Measurements from ENCODE around the gene CCNY.

DNA sequence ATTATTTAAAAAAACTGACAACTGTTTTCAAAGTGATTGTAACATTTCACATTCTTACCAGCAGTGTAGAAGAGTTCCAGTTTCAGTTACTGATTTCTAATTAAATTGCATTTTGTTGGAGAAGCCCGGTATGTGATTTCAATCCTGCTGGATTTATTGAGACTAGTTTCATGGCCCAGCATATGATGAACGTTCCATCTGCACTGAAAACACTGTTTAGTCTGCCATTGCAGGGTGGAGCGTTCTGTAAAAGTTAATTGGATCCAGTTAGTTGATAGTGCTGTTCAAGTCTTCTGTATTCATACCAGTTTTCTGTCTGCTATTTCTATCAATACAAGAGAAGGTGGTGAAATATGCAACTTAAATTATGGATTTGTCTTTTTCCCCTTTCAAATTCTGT lies 37.3 kb upstream of the CCNY start:
- TF ChIP-seq, protein P1, sequence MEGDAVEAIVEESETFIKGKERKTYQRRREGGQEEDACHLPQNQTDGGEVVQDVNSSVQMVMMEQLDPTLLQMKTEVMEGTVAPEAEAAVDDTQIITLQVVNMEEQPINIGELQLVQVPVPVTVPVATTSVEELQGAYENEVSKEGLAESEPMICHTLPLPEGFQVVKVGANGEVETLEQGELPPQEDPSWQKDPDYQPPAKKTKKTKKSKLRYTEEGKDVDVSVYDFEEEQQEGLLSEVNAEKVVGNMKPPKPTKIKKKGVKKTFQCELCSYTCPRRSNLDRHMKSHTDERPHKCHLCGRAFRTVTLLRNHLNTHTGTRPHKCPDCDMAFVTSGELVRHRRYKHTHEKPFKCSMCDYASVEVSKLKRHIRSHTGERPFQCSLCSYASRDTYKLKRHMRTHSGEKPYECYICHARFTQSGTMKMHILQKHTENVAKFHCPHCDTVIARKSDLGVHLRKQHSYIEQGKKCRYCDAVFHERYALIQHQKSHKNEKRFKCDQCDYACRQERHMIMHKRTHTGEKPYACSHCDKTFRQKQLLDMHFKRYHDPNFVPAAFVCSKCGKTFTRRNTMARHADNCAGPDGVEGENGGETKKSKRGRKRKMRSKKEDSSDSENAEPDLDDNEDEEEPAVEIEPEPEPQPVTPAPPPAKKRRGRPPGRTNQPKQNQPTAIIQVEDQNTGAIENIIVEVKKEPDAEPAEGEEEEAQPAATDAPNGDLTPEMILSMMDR (IDR thresholded peaks at IDR 0.05 in 4 of 5, conservative IDR thresholded peaks at IDR 0.05 in 1 of 5), result no peak
- no peak for TF ChIP-seq POLR2A (IDR thresholded peaks at IDR 0.05)
